ENCODE measurements around the gene PRICKLE1.

PRICKLE1 gene

GRCh38 chr12:42428850-42429249 is 160.7 kb downstream of the PRICKLE1 start:
- H3K4me3 ChIP-seq (ENCODE audit: low read length in 2 of 2): no peak overlapping the region
- H3K27me3 ChIP-seq (ENCODE audit: control insufficient read depth in 1 of 2, insufficient read depth in 2 of 2, low read length in 2 of 2): no peaks in the 10 kb centered on the region
- H3K27ac ChIP-seq (ENCODE audit: low read length): no peak overlapping the region
- H3K4me1 ChIP-seq (ENCODE audit: control insufficient read depth, insufficient read depth, low read length): no peaks in the 10 kb centered on the region
- peaks cover 2% of the 10 kb centered on the region in 2 donors for H3K36me3 ChIP-seq (ENCODE audit: control insufficient read depth in 2 of 2, insufficient read depth in 2 of 2, low read length in 2 of 2)
- H3K9ac ChIP-seq (ENCODE audit: low read length in 2 of 2): no peak overlapping the region
- H3K9me3 ChIP-seq (ENCODE audit: control insufficient read depth in 2 of 2, low read length in 2 of 2): no peaks in the 10 kb centered on the region

GRCh38 chr12:42426746-42427145 is 162.8 kb downstream of the PRICKLE1 start:
- Histone ChIP-seq H3K36me3 (ENCODE audit: control insufficient read depth in 2 of 2, insufficient read depth in 2 of 2, low read length in 2 of 2) (peaks cover 0 to 2% of the 10 kb centered on the region in 2 donors), H3K4me3 (ENCODE audit: low read length in 2 of 2) (no peak overlapping the region), H3K9me3 (ENCODE audit: control insufficient read depth in 2 of 2, low read length in 2 of 2) (no peaks in the 10 kb centered on the region), H3K9ac (ENCODE audit: low read length in 2 of 2) (no peak overlapping the region), H3K27me3 (ENCODE audit: control insufficient read depth in 1 of 2, insufficient read depth in 2 of 2, low read length in 2 of 2) (no peaks in the 10 kb centered on the region), H3K27ac (ENCODE audit: low read length) (no peak overlapping the region), H3K4me1 (ENCODE audit: control insufficient read depth, insufficient read depth, low read length) (no peaks in the 10 kb centered on the region)

DNA sequence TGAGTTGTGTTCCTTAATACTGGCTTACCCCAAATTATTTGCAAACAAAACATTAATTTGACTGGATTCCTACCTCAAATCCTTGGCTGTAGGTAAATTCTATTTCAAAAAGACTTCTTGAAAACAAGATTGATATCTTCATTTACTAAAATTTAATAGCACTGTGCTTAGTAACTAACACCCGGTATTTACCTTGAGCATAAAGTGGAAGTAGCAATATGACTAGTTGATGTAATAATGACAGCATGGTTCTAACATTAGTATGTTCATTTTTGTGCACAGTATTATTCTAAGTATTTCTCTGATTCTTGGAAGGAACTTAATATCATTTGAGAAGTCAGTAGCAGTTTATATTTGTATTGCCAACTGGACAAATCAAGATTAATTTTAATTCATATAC is 166.8 kb downstream of the PRICKLE1 start:
- no peaks in the 10 kb centered on the region for H3K4me1 ChIP-seq (ENCODE audit: control insufficient read depth, insufficient read depth, low read length)
- H3K9ac ChIP-seq (ENCODE audit: low read length in 2 of 2): no peak overlapping the region
- no peak overlapping the region for H3K27ac ChIP-seq (ENCODE audit: low read length)
- H3K4me3 ChIP-seq (ENCODE audit: low read length in 2 of 2): no peak overlapping the region
- no peaks in the 10 kb centered on the region for H3K9me3 ChIP-seq (ENCODE audit: control insufficient read depth in 2 of 2, low read length in 2 of 2)
- no peaks in the 10 kb centered on the region for H3K27me3 ChIP-seq (ENCODE audit: control insufficient read depth in 1 of 2, insufficient read depth in 2 of 2, low read length in 2 of 2)
- H3K36me3 ChIP-seq (ENCODE audit: control insufficient read depth in 2 of 2, insufficient read depth in 2 of 2, low read length in 2 of 2): peaks cover 0 to 2% of the 10 kb centered on the region in 2 donors

DNA sequence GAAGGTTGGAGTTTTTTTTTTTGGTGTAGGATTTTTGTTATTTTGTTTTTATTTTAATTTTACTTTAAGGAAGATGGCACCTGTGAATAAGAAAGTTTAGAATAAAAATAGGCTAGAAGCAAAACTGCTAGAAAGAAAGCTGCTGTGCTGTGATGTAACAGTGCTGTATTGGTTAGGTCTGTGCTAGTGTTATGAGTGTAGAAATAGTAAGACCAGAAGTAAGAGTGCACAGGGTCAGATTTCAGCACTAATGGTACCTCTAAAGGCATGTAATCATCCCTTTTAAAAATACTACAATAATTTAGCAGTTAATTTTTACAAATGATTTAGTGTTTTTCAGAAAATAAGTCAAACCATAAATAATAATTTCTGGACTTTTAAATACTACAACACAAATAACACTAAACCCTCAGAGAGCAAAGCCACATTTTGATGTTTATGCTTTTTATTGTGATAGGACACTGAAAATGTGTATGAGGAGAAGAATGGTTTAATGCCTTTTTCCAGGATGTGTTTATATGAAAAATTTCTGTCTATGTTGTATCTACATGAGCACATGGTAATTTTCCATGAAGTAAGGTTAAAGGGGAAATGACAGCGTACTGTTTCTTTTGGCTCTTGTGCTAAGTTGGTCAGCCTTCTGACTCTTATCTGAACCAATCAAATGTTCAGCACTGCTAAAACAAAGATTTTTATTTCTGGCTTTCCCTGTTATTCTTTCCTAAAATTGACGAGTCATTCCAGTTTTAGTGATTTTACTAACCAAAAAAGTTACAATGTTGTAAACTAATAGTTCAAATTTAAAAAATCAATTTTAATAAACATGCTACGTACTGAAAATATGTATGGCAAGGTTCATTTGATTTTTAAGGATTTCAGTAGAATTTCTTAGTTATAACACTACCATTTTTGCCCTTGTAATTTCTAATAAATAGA is 167.4 kb downstream of the PRICKLE1 start:
- no peak overlapping the region for H3K27ac ChIP-seq (ENCODE audit: low read length)
- no peaks in the 10 kb centered on the region for H3K9me3 ChIP-seq (ENCODE audit: control insufficient read depth in 2 of 2, low read length in 2 of 2)
- H3K4me1 ChIP-seq (ENCODE audit: control insufficient read depth, insufficient read depth, low read length): no peaks in the 10 kb centered on the region
- no peak overlapping the region for H3K9ac ChIP-seq (ENCODE audit: low read length in 2 of 2)
- no peaks in the 10 kb centered on the region for H3K27me3 ChIP-seq (ENCODE audit: control insufficient read depth in 1 of 2, insufficient read depth in 2 of 2, low read length in 2 of 2)
- H3K4me3 ChIP-seq (ENCODE audit: low read length in 2 of 2): no peak overlapping the region
- H3K36me3 ChIP-seq (ENCODE audit: control insufficient read depth in 2 of 2, insufficient read depth in 2 of 2, low read length in 2 of 2): peaks cover 0 to 2% of the 10 kb centered on the region in 2 donors

GRCh38 chr12:42420395-42420794 is 169.2 kb downstream of the PRICKLE1 start:
- Histone ChIP-seq H3K9me3 (ENCODE audit: control insufficient read depth in 2 of 2, low read length in 2 of 2) (no peaks in the 10 kb centered on the region), H3K27ac (ENCODE audit: low read length) (no peak overlapping the region), H3K4me1 (ENCODE audit: control insufficient read depth, insufficient read depth, low read length) (no peaks in the 10 kb centered on the region), H3K27me3 (ENCODE audit: control insufficient read depth in 1 of 2, insufficient read depth in 2 of 2, low read length in 2 of 2) (no peaks in the 10 kb centered on the region), H3K9ac (ENCODE audit: low read length in 2 of 2) (no peak overlapping the region), H3K4me3 (ENCODE audit: low read length in 2 of 2) (no peak overlapping the region), H3K36me3 (ENCODE audit: control insufficient read depth in 2 of 2, insufficient read depth in 2 of 2, low read length in 2 of 2) (peaks cover 0 to 2% of the 10 kb centered on the region in 2 donors)

DNA sequence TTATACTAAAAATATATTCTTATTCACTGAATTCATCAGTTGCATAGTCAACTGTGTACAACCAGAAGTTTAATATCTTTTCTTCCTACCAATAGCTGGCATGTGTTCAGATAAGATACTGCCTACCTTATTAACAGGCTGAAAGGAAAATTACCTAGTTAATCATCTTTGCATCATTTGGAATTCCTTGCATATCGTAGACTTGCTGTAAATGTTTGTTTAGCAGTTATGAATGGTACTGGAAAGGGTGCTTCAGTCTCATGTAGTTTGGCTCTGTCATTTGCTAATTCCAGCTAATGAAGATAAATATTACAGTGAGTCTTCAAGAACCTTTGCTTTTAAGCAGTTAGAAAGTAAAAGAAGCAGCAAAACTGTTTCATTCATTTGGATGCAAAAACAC is 179.2 kb downstream of the PRICKLE1 start:
- Histone ChIP-seq H3K9me3 (ENCODE audit: control insufficient read depth in 2 of 2, low read length in 2 of 2) (no peaks in the 10 kb centered on the region), H3K9ac (ENCODE audit: low read length in 2 of 2) (no peak overlapping the region), H3K4me1 (ENCODE audit: control insufficient read depth, insufficient read depth, low read length) (no peaks in the 10 kb centered on the region)

GRCh38 chr12:42409471-42409870 is 180.1 kb downstream of the PRICKLE1 start:
- Histone ChIP-seq H3K27ac (ENCODE audit: low read length) (no peak overlapping the region), H3K4me3 (ENCODE audit: low read length in 2 of 2) (no peak overlapping the region), H3K9me3 (ENCODE audit: control insufficient read depth in 2 of 2, low read length in 2 of 2) (no peaks in the 10 kb centered on the region), H3K4me1 (ENCODE audit: control insufficient read depth, insufficient read depth, low read length) (no peaks in the 10 kb centered on the region), H3K27me3 (ENCODE audit: control insufficient read depth in 1 of 2, insufficient read depth in 2 of 2, low read length in 2 of 2) (no peaks in the 10 kb centered on the region), H3K36me3 (ENCODE audit: control insufficient read depth in 2 of 2, insufficient read depth in 2 of 2, low read length in 2 of 2) (no peaks in the 10 kb centered on the region), H3K9ac (ENCODE audit: low read length in 2 of 2) (no peak overlapping the region)

More for the DNA sequence above, 179.2 kb downstream of the PRICKLE1 start:
- Histone ChIP-seq H3K4me3 (ENCODE audit: low read length in 2 of 2) (no peak overlapping the region), H3K27ac (ENCODE audit: low read length) (no peak overlapping the region), H3K27me3 (ENCODE audit: control insufficient read depth in 1 of 2, insufficient read depth in 2 of 2, low read length in 2 of 2) (no peaks in the 10 kb centered on the region), H3K36me3 (ENCODE audit: control insufficient read depth in 2 of 2, insufficient read depth in 2 of 2, low read length in 2 of 2) (no peaks in the 10 kb centered on the region)

DNA sequence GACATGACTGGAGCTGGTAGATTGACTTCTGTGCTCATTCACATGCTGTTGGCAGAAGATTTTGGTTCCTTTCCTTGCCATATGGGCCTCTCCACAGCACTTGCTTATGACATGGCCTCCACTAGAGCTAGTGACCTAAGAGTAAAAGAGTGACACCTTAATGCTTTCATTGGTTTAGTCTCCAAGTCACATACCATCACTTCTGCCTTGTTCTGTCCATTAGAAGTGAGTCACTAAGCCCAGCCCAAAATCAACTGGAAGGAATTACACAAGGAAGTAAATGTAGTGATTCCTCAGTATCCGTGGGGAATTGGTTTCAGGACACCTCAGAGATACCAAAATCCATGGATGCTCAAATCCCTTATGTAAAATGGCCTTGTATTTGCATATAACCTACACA is 182.2 kb downstream of the PRICKLE1 start:
- Histone ChIP-seq H3K36me3 (ENCODE audit: control insufficient read depth in 2 of 2, insufficient read depth in 2 of 2, low read length in 2 of 2) (no peaks in the 10 kb centered on the region), H3K9me3 (ENCODE audit: control insufficient read depth in 2 of 2, low read length in 2 of 2) (no peaks in the 10 kb centered on the region), H3K27me3 (ENCODE audit: control insufficient read depth in 1 of 2, insufficient read depth in 2 of 2, low read length in 2 of 2) (no peaks in the 10 kb centered on the region), H3K27ac (ENCODE audit: low read length) (no peak overlapping the region), H3K9ac (ENCODE audit: low read length in 2 of 2) (no peak overlapping the region), H3K4me1 (ENCODE audit: control insufficient read depth, insufficient read depth, low read length) (no peaks in the 10 kb centered on the region), H3K4me3 (ENCODE audit: low read length in 2 of 2) (no peak overlapping the region)

Measured in stomach smooth muscle (tissue), 2 donors.